Measurements from ENCODE around the gene KIF18A.
A peak's percentile ranks its signal among the peaks of the same experiment; 100 is the strongest.
"Not testable (repeated sequence)": the region's sequence is repeated elsewhere in the genome, so short reads cannot be mapped to it uniquely, and the experiment has no call there.

Gene KIF18A

DNA sequence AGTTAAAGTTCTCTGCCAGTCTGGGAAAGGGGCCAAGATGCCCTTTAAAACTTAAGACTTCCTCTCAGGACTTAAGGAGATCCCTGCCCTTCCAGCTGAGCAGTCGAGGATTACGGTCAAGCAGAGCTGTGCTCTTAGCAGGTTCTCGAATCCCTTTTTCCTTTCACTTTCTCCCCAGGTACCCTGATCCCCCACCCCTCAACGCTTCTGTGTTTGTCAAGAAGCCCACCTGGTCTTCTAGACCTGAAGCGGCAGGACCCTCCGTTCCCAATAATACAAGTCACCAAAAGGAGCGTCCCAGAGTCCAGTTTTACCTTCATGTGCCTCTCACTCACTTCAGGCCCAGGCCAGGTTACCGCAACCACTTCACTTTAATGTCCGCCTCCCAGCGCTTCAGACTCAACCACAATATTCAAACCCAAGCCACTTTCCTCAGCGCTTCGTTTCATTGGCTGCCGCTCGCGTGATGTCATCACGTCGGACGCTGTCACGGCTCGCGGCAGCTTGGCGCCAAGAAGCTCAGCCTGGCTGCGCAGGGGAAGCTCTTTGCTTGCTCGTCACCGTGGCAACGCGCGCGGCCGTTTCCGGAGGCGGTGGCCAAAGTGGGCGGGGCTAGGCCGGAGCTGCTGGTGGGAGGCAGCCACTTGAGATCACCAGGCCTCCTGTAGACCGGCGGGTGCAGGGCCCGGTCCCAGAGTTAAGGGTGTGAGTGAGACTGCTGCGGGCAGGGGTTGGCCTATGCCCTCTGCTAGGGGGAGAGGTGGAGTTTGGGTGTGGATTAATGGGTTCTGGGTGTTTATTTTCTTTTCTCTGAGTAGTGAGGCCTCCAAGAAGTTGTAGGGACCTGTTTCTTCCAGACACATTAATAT is at the start of gene KIF18A, which contains the start of gene METTL15:
KIF18A (minus strand) TSS at position 407 of the 869 bp plus-strand sequence. CDS start 10,209 bp downstream, outside the sequence.
METTL15 (plus strand) TSS at position 639 of the 869 bp plus-strand sequence. CDS start 4,947 bp downstream, outside the sequence.
- DNase-seq (ENCODE audit: low read depth, low spot score), result peak; percentile 100

DNA sequence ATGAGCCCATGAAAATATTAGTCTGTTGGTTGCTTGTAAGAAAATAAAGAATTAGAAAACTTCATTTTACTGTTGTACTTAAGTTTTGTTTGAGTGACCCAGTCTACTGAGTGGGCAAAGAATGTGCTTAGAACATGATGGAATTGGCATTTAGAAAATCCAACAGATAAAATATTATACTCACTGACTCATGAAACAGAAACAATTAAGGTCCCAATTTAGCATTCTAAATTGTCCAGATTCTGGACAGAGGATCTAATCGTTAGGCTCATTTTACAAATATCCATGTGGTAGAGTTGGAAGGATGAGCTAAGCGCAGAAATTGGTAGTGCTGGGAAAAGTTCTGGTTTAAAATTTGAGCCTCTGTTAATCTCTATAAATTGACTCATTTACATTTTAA is 45.6 kb upstream of the KIF18A start:
- DNase-seq (ENCODE audit: low read depth, low spot score), result no peak

DNA sequence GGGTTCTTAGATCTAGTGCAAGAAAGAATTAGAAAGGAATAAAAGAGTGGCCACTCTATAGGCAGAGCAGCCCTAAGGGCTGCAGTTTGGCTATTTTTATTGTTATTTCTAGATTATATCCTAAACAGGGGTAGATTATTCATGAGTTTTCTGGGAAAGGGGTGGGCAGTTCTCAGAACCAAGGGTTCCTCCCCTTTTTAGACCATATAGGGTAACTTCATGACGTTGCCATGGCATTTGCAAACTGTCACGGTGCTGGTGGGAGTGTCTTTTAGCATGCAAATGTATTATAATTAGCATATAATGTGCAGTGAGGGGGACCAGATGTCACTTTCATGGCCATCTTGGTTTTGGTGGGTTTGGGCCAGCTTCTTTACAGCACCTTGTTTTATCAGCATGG is 44.8 kb upstream of the KIF18A start:
- no peak for DNase-seq (ENCODE audit: low read depth, low spot score)

DNA sequence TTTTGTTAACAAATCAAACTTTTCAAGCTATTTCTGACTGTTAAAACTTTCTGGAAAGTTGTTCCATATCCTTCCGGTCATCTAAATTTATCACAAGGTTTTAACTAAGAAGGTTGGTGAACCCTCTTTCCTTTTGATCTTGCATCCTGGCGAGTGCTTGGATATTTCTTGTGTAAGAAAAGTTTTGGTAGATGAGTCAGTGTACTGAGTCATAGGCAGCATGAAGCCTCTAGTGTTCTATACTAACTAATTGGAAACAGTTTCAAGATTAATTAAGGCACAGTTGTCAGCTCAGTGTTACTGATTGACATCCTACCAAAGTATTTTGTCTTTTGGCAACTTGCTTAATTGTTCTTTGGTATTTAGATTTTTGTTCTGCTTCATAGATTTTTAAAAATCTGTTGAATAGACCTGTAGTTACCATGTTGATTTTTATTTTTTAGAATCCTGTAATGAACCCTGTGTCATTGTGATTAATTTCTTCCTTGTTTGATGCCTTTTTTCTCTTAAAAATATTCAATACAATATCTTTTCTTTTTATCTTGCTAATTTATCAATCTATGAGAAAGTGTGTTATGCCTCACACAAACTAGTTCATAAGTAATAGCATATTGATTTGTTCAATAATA is 38.3 kb upstream of the KIF18A start:
- DNase-seq (ENCODE audit: low read depth, low spot score), result no peak

DNA sequence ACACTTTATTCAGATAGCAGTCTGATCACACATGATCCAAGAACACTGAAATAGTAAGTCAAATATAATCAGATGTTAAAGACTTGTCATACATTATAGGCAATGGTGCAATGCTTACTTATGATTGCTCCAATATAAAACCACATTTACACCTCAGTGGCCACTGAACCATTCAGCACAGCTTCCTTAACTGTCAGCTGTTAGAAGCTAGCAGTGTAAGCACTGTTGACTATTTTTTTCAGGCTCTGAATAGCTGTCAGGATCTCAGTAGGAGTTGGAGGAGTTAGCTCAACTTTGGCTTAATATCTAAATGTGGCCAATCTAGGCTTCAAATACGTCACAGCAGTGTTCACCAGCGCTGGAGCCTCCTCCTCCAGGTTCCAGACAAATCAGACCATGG is 36.9 kb upstream of the KIF18A start:
- no peak for DNase-seq (ENCODE audit: low read depth, low spot score)

DNA sequence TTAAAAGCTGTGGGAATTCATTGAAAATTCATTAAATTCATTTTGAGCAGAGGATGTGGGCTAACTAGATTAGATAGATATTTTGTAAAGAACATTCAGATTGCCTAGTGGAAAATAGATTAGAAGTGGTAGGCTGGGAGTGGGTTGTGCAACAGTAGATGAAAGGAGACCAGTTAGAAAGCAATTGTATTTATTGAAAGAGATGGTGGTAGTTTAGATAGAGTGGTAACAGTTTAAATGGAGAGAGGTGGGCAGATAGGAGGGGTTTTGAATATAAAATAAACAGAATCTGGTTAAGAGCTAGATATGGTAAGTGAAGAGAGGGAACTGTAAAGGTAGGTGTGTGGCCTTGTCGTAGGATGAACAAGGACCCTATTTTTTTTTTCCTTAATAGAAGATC is 34.8 kb upstream of the KIF18A start:
- no peak for DNase-seq (ENCODE audit: low read depth, low spot score)

DNA sequence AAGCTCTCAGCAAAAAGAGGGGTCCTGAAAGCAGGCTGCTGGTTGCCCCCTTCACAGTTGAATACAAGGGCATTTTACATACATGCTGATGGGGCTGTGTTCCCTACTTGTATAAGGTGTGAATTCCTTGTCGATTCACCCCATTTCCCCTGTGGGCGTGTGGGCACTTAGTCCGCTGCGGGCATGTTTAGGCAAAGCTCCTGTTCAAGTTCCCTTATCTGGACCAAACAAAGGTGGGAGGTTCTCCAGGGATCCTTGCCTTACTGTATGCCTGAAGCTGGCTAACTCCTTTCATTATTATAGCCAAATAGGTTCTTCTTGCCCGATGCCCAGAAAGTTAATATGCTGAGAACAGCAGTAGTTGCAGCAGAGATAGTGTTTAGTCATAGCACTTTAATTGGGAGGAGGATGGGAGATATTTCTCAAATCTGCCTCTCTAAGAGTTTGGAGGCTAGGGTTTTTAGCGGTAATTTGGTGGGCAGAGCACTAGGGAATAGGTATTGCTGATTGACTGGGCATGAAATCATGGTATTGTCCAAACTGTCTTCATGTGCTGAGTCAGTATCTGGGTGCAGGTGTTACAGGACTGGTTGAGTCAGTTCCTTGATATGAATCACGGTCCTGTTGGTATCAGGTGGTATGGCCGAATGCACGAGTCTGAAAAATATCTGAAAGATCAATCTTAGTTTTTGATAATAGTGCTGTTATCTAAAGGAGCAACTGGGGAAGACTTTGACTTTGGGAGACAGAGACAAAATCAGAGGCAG is 32.9 kb upstream of the KIF18A start:
- DNase-seq (ENCODE audit: low read depth, low spot score), result no peak

DNA sequence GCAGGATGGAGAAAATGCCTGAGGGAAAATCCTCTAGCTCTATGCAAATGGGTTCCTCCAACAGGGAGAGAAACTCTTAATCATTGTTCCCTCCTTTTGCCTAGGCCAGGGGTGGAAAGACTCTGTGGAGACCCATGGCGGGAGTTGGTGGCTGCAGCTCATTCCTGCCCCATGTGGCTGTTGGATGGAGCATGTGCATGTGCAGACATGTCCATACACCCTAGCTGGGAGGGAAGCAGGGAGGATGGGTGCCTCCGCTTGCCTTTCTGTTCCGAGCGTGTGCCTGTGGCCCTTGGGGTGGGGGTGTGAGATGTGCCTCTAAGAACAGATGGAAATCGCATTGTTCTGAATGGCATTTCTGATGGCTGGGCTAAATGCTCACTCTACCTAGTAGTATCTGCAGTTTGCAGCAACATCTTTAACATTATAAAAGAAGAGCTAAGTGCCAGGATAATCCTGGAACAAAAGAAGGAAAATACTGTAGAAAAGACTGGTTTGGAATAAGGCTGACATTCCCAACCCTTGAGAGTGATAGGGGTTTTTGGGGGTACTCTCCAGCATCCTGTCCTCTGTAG is 32.0 kb upstream of the KIF18A start:
- DNase-seq (ENCODE audit: low read depth, low spot score), result peak; percentile 5

DNA sequence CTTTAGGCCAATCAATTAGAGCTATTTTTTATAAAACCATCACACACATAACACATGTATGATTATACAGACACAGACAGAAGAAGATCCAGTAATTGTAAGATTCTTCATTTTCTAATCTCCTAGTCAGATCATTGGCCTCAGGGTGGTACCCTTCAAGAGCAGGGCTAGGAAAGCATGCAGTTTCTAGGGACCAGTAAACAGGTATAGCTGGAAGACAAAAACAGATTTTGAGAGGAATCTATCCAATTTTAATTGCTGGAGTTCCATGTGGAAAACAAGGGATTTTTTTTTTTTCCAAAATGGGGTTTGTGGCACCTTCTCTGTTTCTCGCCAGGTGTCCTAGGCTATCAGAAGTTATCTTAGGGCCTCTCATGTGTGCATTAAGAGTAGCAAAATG is 29.9 kb upstream of the KIF18A start:
- DNase-seq (ENCODE audit: low read depth, low spot score), result no peak

DNA sequence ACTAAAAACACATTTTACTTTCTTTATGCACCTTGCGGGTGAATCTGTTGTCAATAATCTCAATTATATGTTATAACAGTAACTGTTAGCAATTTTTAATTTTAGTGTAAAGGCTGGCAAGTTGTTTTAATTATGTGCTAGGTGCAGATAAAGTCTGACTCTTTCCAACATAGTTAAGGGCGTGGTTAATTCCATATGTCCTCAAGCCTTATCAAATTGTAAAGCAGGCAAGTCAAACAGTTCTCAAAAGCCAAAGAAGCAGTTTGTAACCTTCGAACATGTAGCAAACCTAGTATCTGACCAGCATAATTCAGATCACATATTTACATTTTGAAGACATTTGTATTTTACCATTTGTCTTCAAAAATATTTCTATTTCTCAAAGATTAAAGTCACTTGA is 29.4 kb upstream of the KIF18A start:
- DNase-seq (ENCODE audit: low read depth, low spot score), result no peak

DNA sequence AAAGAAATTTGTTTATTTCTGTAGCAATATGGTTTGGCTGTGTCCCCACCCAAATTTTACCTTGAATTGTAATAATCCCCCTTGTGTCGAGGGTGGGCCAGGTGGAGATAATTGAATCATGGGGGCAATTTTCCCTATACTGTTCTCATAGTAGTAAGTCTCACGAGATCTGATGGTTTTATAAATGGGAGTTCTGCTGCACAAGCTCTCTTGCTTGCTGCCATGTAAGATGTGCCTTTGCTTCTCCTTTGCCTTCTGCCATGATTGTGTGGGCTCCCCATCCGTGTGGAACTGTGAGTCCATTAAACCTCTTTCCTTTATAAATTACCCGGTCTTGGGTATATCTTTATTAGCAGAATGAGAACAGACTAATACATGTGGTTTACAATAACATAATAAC is 28.2 kb upstream of the KIF18A start:
- not testable (repeated sequence) for DNase-seq (ENCODE audit: low read depth, low spot score)

DNA sequence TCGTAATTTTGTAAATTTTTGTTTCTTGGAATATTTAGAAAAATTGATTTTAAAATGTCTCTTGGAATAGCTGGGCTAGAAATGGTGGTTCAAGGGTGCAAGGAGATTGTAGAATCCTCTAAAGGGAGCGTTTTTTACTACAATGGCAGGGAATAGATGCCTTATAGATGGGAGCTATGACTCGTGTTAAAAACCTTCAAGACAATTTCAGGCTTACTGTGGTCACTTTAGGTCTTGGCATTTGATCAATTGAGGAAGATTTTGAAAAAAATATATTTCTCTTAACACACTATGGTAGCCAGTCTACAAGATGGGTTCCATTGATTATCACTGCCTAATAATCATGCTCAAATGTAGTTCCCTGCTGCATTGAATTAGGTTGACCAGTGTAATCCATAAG is 25.2 kb upstream of the KIF18A start:
- DNase-seq (ENCODE audit: low read depth, low spot score), result no peak

DNA sequence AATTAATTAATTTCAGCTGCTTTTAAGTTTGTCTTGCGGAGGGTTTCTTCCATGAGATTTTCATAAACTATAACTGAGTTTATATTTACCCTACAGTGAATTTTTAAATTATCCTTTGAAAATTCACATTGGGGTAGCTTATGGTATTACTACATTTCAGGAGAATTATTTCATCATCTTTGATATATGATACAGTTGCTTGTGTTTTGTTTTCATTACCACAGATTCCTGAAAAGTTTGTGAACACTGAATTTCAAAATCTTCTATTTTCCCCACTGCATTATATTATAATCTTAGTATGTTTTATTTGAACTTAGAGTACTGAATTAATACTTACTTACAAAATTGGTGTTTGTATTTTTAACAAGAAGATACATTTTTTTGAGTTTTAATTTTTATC is 24.6 kb upstream of the KIF18A start:
- no peak for DNase-seq (ENCODE audit: low read depth, low spot score)

DNA sequence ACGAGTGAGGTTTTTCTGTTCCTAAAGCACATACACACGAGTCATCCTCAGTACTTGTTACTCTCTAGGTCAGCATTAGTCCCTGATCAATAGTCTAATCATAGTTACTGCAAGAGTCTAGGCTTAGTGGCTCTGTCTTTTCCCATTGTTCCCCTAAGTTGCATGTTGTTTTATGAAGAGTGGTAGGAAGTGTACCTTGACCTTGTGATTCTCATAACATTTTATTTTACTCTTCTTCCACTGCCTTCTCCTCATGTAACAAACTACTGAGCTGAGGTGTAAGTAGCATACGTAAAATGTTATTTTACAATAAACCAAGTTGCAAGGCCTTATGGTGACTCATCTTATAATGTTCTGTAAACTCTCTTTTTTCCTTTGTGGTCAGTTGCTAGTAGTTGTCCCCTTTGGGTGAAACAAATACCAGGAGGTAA is 15.2 kb upstream of the KIF18A start:
- DNase-seq (ENCODE audit: low read depth, low spot score), result no peak

DNA sequence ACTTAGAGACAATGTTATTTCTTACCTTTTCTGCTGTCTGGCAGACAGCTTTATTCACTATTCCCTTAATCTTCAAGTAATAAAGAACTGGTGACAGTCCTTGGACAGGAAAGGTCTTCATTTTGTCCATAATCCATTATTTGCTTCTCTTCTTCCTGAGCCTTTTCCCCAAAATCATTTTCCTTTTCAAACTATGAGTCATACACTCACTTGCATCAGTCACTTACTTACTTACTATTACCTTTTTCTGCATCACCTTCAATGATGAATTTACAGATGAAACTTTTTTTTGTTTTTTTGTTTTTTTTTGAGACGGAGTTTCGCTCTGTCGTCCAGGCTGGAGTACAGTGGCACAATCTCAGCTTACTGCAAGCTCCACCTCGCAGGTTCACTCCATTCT is 9.8 kb upstream of the KIF18A start:
- no peak for DNase-seq (ENCODE audit: low read depth, low spot score)

DNA sequence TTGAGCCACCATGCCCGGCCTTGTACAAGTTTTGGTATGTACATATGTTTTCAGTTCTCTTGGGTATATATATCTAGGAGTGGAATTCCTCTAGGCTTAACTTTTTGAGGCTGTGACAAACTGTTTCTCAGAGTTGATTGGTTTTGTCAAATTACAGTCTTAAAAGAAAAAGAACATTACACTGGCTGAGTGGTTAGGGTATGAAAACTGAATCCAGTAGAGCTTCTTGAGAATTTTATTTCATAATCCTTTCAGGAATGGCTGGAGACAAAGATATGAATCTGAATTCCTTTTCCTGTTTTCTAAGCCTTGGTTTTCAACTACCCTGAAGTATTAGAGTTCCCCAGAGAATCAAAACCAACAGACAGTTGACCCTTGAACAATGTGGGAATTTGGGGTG is 6.8 kb upstream of the KIF18A start:
- DNase-seq (ENCODE audit: low read depth, low spot score), result no peak

DNA sequence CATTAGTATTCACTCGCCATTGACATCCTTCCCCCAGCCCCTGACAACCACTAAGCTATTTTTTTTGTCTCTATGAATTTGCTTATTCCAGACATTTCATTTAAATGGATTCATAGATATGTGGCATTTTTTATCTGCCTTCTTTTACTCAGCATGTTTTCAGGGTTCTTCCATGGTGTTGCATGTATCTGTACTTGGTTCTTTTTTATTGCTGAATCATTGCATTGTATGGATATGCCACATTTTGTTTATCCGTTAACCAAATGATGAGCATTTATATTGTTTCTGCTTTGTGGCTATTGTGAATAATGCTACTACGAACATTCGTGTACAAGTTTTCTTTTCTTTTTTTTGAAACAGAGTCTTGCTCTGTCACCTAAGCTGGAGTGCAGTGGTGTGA is 6.2 kb upstream of the KIF18A start:
- DNase-seq (ENCODE audit: low read depth, low spot score), result no peak

DNA sequence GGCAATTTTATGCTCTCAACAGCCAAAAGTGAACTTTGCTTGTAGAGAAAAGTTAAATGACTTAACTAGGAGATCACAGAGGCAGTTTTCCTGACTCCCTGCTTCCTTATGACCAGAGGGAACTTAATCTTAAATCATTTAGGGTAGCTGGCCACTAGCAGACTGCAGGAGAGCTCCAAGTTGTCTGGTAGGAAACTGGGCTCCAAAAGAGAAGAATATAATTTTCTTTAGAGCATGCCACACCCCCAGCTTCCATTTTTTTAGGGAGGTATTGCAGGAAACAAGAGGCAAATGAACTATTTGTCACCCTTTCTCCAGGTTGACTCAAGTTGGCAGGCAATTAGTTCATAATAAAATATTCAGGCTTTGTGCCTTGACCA is 2.9 kb upstream of the KIF18A start:
- DNase-seq (ENCODE audit: low read depth, low spot score), result no peak

DNA sequence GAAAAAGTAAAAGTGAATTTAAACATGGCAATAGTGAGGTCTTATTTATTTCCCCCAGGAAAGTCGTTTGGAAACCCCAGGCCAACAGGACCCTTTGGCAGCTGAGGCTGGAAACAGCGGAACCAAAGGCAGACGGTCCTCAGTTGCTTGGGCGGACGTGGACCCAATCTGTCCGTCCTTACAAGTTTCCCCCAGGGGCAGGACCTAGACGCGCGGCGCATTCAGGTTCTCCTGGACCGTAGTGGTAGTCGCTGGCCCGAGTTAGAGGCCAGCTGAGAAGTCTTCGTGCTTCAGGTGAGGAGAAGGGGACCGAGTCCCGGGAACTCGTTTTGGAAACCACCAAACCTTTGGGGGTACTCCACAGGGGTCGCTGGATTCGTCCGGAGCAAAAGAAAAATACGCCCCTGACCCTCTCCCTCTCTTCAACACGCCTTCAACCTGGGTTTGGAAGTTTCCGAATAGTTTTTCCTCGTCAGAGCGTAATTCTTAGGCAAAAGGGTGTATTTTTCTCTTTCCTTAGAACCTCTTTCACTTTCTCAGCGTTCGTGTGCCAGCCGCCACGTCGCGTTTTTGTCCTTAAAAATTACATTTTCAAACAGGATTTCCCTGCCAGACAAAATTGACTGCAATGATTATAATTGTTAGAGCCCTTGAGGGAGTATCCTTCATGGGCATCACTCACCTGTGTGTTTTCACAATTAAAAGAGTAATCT is 2.3 kb upstream of the KIF18A start:
- peak; percentile 83 for DNase-seq (ENCODE audit: low read depth, low spot score)

DNA sequence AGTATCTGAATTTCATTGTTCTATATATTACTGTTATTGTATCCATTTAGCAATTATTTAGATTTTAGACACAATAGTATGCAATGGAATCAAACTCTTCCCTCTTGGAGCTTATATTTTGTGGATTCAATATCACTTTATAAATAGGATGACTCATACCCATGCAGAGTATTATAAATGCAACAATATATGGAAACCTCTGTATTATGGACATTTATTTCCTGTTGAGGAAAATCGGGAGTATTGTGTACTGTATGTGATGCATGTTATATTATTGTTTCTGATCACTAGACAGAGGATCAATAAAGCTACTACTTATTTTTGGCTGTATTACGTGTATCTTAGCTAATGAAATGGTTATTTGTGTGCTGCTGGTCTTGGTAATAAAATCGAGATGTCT is 1.0 kb upstream of the KIF18A start:
- DNase-seq (ENCODE audit: low read depth, low spot score), result no peak

DNA sequence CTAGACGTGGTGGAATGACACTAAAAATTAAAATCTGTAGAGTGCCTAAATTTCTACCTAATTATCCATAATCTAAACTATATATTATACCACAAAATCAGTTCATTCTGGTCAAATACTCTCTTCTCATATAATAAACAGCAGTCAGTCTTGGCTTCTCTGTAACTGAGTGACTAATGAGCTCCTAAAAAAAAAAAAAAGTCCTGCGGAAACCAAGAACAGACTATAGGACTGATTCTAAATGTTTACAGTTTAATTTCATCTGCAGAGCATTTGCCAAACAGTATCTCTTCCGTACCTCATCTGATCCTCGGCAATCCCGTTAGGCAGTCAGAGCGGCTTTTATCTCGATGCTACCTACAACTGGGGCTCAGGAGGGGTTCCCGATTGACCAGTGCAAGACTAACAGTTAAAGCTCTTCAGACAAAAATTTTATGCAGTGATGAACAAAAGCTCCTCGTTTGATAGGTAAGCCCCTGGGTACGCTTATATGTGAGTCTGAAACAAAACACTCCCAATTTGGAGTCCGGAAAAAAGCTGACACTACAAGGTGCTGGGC is 686 bp downstream of the KIF18A start:
- no peak for DNase-seq (ENCODE audit: low read depth, low spot score)
